ENCODE data around the gene RPS16.
A peak's percentile ranks its signal among the peaks of the same experiment; 100 is the strongest.
"Not testable (repeated sequence)": the region's sequence is repeated elsewhere in the genome, so short reads cannot be mapped to it uniquely, and the experiment has no call there.

RPS16 gene

DNA sequence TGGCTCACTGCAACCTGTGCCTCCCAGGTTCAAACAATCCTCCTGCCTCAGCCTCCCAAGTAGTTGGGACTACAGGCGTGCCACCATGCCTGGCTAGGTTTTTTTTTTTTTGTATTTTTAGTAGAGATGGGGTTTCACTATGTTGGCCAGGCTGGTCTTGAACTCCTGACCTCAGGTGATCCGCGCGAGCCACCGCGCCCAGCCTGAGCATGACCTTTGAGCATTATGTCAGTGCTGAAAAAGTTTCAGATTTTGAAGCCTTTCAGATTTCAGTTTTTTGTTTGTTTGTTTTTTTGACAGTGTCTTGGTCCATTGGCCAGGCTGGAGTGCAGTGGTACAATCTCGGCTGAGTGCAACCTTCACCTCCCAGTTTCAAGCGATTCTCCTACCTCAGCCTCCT lies 15.5 kb upstream of the RPS16 start:
- POLR2A ChIA-PET: interaction anchor here (8.1 kb wide), 1 partner anchor 16 kb away, joined by 199 read pairs; the partner anchor contains the start of gene RPS16
- H3K4me3 ChIP-seq (ENCODE audit: low read depth, low read length); H3K9me3 ChIP-seq (ENCODE audit: control insufficient read depth, insufficient read depth, low read depth, low read length); H3K27ac ChIP-seq (ENCODE audit: extremely low read depth, low read depth, low read length): not testable (repeated sequence)
- peaks cover 15% of the 10 kb centered on the region for H3K4me1 ChIP-seq (ENCODE audit: control insufficient read depth, insufficient read depth, low read length)
- CTCF ChIA-PET: interaction anchor here (0.7 kb wide), 1 partner anchor 22 kb away, joined by 3 read pairs; no protein-coding TSS in a partner anchor
- TF ChIP-seq KLF9 (tag by site-specific recombination; IDR thresholded peaks at IDR 0.05; ENCODE audit: low read depth) (0 out of 2 replicates have a peak, but pooled peaks have one; percentile 3), ZNF146 (tag by site-specific recombination; IDR thresholded peaks at IDR 0.05) (0 out of 2 replicates have a peak, but pooled peaks have one; percentile 15), GFI1B (tag by site-specific recombination; IDR thresholded peaks at IDR 0.05) (peak; percentile 10; the same call in 1 of the 2 replicates)
- H3K36me3 ChIP-seq (ENCODE audit: control insufficient read depth in 2 of 2, insufficient read depth in 1 of 2, low read length in 2 of 2): peaks cover 75 to 98% of the 10 kb centered on the region in 2 experiments

DNA sequence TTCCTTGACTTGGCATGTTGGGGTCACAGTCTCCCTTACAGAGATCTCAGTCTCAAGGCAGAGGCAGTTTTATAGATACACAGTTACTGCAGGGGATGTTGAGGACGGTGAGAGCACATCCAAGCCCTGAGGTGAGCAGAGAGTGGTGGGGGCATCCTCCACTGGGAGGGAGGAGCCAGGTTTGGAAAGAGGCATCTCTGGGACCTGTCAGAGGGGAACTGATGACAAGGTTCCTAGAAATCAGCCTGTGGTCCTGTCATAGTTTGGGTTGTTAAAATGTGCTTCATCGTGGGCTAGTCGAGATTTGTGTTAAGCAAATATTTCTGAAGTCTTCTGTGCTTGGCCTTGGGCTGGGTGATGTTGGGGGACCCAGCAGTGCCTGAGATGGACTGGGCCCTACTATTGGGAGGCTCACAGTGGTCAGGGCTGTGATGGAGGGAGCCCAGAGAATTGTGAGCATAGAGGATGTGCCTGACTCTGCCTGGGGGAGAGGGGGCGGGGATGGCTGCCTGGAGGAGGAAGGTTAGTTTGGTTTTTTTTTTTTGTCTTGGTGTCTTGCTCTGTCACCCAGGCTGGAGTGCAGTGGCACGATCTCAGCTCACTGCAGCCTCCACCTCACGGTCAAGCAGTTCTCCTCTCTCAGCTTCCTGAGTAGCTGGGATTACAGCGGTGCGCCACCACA lies 13.5 kb upstream of the RPS16 start:
- Histone ChIP-seq H3K4me3 (ENCODE audit: low read depth, low read length) (no peak overlapping the region), H3K9me3 (ENCODE audit: control insufficient read depth, insufficient read depth, low read depth, low read length) (no peaks in the 10 kb centered on the region; the same call in 1 of the 2 replicates), H3K27ac (ENCODE audit: extremely low read depth, low read depth, low read length) (peak overlapping the region; percentile 44; the same call in 1 of the 2 replicates), H3K4me1 (ENCODE audit: control insufficient read depth, insufficient read depth, low read length) (peaks cover 22% of the 10 kb centered on the region), H3K36me3 (ENCODE audit: control insufficient read depth in 2 of 2, insufficient read depth in 1 of 2, low read length in 2 of 2) (peaks cover 68 to 86% of the 10 kb centered on the region in 2 experiments)
- CTCF ChIA-PET: interaction anchor here (0.6 to 3.1 kb wide), 8 partner anchors 9 to 343 kb away, joined by 3 to 15 read pairs (median 3); partner anchors contain the start of genes EID2B and PLEKHG2
- TF ChIP-seq KLF17 (tag by site-specific recombination; IDR thresholded peaks at IDR 0.05) (no peak), ZFHX2 (tag by site-specific recombination; conservative IDR thresholded peaks at IDR 0.05) (0 out of 2 replicates have a peak, but pooled peaks have one; percentile 53), TSHZ1 (tag by site-specific recombination; IDR thresholded peaks at IDR 0.05; ENCODE audit: borderline replicate concordance) (no peak), ZBTB44 (tag by site-specific recombination; IDR thresholded peaks at IDR 0.05) (no peak), ZBTB17 (tag by site-specific recombination; IDR thresholded peaks at IDR 0.05) (peak; percentile 60; the same call in 1 of the 2 replicates), ZNF416 (tag by site-specific recombination; IDR thresholded peaks at IDR 0.05) (no peak), ZNF664 (tag by site-specific recombination; IDR thresholded peaks at IDR 0.05) (no peak), ZNF600 (tag by site-specific recombination; IDR thresholded peaks at IDR 0.05) (peak; percentile 44; the same call in 1 of the 2 replicates), EGR2 (tag by site-specific recombination; IDR thresholded peaks at IDR 0.05; ENCODE audit: low read depth) (peak; percentile 35; the same call in 1 of the 2 replicates)
- TF ChIP-seq, protein P1, sequence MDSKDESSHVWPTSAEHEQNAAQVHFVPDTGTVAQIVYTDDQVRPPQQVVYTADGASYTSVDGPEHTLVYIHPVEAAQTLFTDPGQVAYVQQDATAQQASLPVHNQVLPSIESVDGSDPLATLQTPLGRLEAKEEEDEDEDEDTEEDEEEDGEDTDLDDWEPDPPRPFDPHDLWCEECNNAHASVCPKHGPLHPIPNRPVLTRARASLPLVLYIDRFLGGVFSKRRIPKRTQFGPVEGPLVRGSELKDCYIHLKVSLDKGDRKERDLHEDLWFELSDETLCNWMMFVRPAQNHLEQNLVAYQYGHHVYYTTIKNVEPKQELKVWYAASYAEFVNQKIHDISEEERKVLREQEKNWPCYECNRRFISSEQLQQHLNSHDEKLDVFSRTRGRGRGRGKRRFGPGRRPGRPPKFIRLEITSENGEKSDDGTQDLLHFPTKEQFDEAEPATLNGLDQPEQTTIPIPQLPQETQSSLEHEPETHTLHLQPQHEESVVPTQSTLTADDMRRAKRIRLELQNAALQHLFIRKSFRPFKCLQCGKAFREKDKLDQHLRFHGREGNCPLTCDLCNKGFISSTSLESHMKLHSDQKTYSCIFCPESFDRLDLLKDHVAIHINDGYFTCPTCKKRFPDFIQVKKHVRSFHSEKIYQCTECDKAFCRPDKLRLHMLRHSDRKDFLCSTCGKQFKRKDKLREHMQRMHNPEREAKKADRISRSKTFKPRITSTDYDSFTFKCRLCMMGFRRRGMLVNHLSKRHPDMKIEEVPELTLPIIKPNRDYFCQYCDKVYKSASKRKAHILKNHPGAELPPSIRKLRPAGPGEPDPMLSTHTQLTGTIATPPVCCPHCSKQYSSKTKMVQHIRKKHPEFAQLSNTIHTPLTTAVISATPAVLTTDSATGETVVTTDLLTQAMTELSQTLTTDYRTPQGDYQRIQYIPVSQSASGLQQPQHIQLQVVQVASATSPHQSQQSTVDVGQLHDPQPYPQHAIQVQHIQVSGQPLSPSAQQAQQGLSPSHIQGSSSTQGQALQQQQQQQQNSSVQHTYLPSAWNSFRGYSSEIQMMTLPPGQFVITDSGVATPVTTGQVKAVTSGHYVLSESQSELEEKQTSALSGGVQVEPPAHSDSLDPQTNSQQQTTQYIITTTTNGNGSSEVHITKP (tag by site-specific recombination; IDR thresholded peaks at IDR 0.05): peak; percentile 82
- POLR2A ChIA-PET: interaction anchor here (0.7 to 8.1 kb wide), 3 partner anchors 13 to 58 kb away, joined by 3 to 199 read pairs (median 4); partner anchors contain the start of genes MED29, PAF1 and RPS16
